GM18858 (cell line): ENCODE measurements around the gene SLIT3.

Experiments
- ATAC-seq: cut with Tn5 transposase; IDR thresholded peaks from one replicate; pipeline ENCODE4 v1.9.1; 2021; ENCODE audit not compliant: unreplicated experiment

Gene SLIT3

GRCh38 chr5:169048181-169049125, 252.5 kb downstream of the SLIT3 start:
- no peak for ATAC-seq

GRCh38 chr5:169044962-169045361, 256.0 kb downstream of the SLIT3 start:
- no peak for ATAC-seq

GRCh38 chr5:169041180-169041579, 259.8 kb downstream of the SLIT3 start:
- ATAC-seq: no peak

GRCh38 chr5:169039592-169039991, 261.3 kb downstream of the SLIT3 start:
- ATAC-seq: no peak

GRCh38 chr5:169037466-169037865, 263.5 kb downstream of the SLIT3 start:
- no peak for ATAC-seq

- ATAC-seq: no peak
Measured at GRCh38 chr5:169036079-169036805, 264.7 kb downstream of the SLIT3 start.

GRCh38 chr5:169029661-169030274, 271.2 kb downstream of the SLIT3 start:
- no peak for ATAC-seq

GRCh38 chr5:169029037-169029436, 271.9 kb downstream of the SLIT3 start:
- no peak for ATAC-seq

- ATAC-seq: no peak
Measured at GRCh38 chr5:169027501-169028061, 273.4 kb downstream of the SLIT3 start.

GRCh38 chr5:169025491-169025890, 275.4 kb downstream of the SLIT3 start:
- ATAC-seq: no peak

- ATAC-seq: no peak
Measured at GRCh38 chr5:169024421-169024820, 276.5 kb downstream of the SLIT3 start.

GRCh38 chr5:169022718-169023117, 278.2 kb downstream of the SLIT3 start:
- ATAC-seq: no peak

GRCh38 chr5:169020102-169020501, 280.8 kb downstream of the SLIT3 start:
- ATAC-seq: no peak

- ATAC-seq: no peak
Measured at GRCh38 chr5:169018925-169019324, 282.0 kb downstream of the SLIT3 start.

- no peak for ATAC-seq
Measured at GRCh38 chr5:169015991-169016390, 284.9 kb downstream of the SLIT3 start.

GRCh38 chr5:169013846-169014245, 287.1 kb downstream of the SLIT3 start:
- no peak for ATAC-seq

- ATAC-seq: no peak
Measured at GRCh38 chr5:169013208-169013728, 287.7 kb downstream of the SLIT3 start.

GRCh38 chr5:169012450-169012849, 288.5 kb downstream of the SLIT3 start:
- ATAC-seq: no peak

- no peak for ATAC-seq
Measured at GRCh38 chr5:169011451-169011850, 289.5 kb downstream of the SLIT3 start.

- no peak for ATAC-seq
Measured at GRCh38 chr5:169011009-169011408, 289.9 kb downstream of the SLIT3 start.

GRCh38 chr5:169009123-169009522, 291.8 kb downstream of the SLIT3 start:
- ATAC-seq: no peak
